GM21360 (cell line): ENCODE results near the gene PLAC1.

Experiments
- ATAC-seq: cut with Tn5 transposase; IDR thresholded peaks from one replicate; pipeline ENCODE4 v1.9.1; 2021; ENCODE audit warnings: mild to moderate bottlenecking, moderate library complexity; ENCODE audit not compliant: unreplicated experiment

The PLAC1 gene

DNA sequence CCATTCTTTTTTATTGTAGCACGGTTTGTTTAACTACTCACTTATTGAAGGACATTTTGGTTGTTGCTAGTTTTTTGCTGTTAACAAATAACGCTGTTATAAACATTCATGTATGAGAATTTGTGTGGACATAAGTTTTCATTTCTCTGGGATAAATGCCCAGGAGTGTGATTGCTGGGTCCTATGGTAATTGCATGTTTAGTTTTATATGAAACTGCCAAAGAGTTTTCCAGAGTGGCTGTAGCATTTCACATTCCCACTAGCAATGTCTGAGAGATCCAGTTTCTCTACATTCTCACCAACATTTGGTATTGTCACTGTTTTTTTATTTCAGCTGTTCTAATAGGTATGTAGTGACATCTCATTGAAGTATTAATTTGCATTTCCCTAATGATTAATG, 66.8 kb downstream of the PLAC1 start:
- ATAC-seq: no peak

GRCh38 chrX:134588806-134589205, 69.5 kb downstream of the PLAC1 start:
- ATAC-seq: no peak

DNA sequence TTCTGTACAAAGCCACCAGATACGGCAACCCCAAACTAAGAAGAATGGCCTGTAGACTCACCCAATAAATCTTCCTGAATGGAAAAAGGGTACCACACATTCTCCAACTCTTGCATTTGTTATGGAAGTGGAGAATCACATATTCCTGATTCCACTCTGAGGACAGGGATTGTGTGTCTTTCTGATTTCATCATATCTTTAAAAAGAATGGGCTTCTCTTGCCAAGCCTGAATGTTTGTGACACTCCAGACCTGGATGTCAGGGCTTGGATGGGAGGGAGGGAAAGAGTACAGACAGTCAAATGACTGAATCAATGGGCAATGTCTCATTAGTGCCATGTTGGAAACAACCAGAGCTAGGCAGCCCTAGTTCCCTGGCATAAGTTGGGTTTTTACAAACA, 77.4 kb downstream of the PLAC1 start:
- ATAC-seq: no peak

- no peak for ATAC-seq
These were observed 84.6 kb downstream of the PLAC1 start for GRCh38 chrX:134573683-134574035.

DNA sequence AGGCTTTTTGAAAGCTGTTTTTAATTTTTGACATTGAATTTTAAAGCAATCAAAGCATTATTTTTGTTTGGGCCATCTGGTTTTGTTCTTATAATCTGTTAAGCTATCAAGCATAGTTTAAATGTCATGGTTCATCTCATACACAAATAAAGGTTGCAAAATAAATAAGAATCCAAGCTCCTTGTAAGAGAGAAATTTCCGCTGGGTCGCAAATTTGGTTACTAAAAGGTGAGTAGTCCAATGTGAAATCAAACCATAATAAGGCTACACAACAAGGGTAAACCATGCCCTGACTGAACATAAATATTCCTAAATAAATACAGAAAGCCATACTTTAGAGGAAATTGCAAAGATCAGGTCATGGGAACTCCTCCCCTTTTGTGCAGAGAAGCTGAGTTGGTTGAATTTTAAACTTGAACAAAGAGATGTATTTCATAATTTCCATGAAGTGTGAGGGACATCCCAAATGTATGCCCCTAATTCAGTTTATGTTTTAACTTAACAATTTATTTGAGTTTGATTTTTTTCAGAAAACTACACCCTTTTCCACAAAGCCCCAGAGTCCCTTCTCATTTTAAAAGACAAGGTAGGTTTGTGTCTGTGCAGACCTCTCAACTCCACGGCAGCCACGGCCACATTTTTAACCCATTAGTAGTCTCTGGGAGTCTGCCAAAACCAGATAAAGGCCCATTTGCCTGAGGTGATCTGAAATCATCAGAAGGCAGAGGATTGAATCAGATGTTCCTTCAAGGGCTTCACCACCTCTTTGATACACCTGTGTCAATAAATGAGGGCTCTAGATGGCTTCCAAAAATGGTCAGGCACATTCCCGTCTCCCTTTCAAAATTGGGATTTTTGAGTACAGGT, 85.2 kb downstream of the PLAC1 start:
- ATAC-seq: no peak

- no peak for ATAC-seq
These were observed 86.5 kb downstream of the PLAC1 start for GRCh38 chrX:134571796-134572195.

GRCh38 chrX:134570899-134571298, 87.4 kb downstream of the PLAC1 start:
- ATAC-seq: no peak

DNA sequence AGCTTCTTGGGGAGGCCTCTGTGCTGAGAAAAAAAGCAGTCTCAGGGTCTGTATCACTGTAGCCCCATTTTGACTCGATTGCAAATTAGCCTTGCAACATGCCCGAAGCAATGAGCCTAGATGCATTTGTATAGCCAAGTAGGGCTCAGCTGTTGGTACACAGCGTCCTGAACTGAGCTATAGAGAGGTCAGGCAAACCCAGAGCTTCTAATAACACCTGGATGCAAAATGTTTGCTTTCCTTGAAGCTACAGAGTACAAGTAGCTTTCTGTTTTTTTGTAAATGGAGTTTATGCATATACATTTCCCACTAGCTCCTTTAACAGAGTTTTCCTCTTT, 87.8 kb downstream of the PLAC1 start:
- no peak for ATAC-seq

GRCh38 chrX:134569306-134569705, 89.0 kb downstream of the PLAC1 start:
- ATAC-seq: no peak

DNA sequence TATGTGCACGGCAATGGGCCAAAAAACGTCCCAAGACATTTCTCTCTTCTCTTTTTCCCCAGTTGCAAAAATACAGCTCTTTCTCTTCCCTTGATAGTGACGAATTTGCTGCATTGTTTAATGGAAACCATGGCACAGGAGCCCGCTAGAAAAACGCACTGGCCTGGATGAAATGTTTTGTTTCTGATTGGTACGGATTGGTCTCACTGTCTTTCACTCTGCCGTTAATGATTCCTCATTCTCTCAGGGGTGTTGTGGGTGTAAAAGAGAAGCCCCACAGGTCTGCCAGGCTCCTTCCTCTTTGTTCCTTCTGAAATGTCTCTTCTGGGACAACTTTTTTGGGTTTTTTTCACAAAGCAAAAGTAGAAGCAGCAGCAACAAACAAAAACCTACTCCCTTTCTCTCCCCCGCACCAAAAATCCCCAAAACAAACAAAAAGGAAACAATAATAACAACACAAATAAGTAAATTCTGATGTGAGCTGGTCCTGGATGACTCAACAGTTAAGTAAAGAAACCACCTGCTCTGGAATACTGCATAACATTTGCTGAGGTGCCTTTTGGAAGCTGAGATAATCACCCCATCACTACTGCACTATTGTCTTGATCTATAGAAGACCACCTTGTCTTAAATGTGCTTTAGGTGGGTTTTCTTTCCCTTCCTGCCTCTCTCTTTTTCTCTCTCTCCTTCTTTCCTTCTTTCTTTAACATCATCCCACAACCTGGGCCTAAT, 89.8 kb downstream of the PLAC1 start:
- no peak for ATAC-seq

DNA sequence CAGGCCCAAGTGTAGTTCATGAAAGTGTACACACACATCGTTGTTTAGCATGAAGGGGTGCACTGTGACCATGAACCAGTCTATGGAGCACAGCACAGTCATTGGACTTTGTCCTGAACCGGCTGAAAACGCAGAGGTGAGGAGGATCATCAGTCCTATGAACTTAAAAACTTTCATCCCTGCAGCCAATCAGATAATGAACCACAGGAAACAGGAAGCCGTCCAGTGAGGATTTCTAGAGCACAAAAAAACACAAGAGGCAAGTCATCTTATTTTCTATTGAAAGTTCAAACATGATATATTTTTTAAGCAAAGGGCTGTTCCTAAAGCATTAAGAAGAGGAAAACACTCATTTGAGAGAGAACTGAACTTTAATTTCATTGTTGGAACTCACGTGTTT, 91.8 kb downstream of the PLAC1 start:
- no peak for ATAC-seq

DNA sequence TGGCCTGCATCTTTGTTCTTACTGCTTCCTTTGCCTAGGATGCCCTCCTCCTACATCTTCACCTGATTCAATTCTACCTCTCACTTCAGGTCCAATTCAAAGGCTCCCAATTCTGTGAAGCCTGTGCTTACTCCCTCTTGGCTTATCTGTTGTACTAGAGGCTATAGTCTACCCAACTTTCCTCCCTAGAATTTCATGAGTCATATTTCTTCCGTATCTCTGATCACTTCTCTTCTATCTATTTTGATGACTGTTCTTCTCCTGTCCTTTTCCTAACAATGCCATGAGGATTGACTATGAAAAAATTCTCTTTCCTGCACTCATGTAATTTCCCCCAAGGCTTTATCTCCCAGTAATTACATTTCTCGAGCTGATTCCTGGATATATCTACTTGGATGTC, 96.3 kb downstream of the PLAC1 start:
- no peak for ATAC-seq

DNA sequence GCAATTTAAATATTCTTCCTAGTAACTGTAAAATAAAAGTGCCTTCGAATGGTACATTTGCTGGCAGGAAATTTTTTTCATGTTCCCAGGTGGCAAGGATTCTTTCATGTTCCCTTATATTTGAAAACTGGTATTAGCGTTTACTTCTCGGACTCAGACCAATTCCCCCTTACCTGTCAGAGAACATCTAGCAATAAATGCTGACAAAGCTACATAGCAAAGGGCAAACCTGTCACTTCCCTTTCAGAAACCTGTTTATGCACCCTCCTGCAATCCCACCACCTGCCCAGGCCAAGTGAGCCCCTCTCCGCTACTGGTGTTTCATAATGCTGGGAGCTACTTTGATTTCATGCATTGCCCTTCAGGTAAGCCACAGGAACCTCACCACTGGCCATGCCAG, 100.1 kb downstream of the PLAC1 start:
- no peak for ATAC-seq

DNA sequence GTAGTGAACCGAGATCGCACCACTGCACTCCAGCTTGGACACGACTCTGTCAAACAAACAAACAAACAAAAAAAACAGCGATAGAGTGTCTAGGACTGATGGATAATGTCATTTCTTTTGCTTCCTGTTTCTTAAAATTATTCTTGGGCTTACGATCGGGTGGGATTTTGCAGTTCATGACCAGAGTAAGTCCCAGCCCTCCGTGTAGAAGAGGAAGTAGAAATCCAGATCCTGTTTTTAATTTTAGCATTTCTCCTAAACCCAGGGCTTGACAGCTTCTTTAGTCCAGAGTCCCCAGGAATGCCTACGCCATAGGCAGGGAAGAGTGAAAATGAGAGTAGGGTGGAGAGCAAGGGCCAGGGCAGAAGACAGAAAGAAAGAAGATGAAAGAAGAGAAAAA, 104.0 kb downstream of the PLAC1 start:
- ATAC-seq: no peak

GRCh38 chrX:134552351-134552750, 105.9 kb downstream of the PLAC1 start:
- ATAC-seq: no peak

- ATAC-seq: no peak
These were observed 106.8 kb downstream of the PLAC1 start for GRCh38 chrX:134551376-134552048.

DNA sequence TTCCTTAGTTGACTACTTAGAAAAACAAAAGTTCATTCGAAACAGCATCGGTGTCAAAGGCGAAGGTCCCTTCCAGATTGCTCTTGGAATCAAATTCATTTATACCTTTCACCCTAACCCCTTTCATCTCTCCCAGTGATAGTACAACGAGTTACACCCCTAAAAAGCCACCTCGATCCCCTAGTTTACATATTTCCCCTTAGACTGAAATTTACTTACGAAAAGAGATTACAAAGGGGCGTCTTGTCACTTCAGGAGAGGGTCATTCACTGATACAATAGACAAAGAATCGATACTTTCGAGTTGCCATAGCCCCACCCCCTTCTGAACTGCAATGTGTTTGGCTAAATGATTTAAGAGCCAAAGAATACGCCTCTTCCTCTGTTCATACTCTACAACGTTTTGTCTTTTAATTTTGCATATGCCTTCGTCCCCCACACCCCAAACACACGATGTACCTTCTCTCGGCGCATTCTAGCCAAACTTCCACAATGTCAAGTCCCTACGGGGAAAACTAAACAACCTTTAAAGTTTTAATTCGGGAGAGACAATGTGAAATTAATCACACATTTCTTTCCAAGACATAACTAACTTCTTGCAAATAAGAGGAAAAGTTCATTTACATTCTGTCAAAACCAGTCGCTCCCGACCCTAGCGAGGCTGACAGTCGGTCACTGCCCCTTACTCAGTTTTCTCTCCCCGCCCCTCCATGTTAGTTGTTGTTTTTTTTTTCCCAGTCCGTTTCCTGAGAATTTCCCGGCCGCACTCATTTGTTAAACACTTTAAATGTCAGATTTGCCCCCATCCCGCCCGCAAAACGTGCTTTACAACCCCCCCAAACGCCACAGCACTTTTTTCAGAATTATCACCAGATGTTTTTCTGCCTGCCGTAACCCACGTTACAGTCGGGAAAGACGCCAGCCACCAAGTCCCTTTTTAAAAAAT, 109.7 kb downstream of the PLAC1 start:
- ATAC-seq: no peak

DNA sequence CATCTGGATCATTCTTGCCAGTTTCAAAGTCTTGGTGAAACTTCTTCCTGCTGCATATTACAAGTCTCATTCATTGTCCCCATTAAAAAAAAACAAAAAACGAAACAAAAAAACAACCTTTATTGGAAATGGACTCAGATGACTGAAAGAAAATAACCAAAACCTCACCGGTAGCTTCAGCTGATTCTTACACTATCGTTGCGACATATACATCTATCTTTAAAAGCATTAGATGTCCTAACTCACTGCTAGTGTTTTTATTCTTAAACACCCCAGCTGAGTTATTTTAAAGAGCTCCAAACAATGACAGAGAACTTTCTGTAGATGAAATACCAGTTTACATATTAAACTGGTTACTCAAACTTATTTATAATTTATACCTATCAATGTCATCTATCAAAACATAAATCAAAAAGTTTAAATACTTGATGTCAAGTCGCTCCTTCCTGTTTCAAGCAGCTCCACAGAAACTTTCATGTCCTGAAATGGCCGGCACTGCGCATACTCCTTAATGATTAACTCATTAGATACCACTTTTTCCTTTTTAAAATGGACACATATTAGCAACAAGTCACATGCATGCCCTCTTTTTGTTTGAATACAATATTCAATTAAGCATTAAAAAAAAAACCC, 111.1 kb downstream of the PLAC1 start:
- no peak for ATAC-seq

- ATAC-seq: no peak
These were observed 112.1 kb downstream of the PLAC1 start for GRCh38 chrX:134546187-134546586.

GRCh38 chrX:134545510-134545909, 112.8 kb downstream of the PLAC1 start:
- no peak for ATAC-seq
